Rectal smooth muscle tissue (tissue), 1 donor: ENCODE data around the gene NAPSA.
"Not testable (repeated sequence)": the region's sequence is repeated elsewhere in the genome, so short reads cannot be mapped to it uniquely, and the experiment has no call there.

Experiments used
- H3K27ac ChIP-seq: one replicate; pipeline ENCODE4 v1.7.0; 2013; ENCODE audit warnings: low read depth, low read length, inconsistent platforms
- H3K27me3 ChIP-seq: one replicate; pipeline ENCODE4 v1.7.0; 2013; ENCODE audit warnings: low read length; ENCODE audit not compliant: control insufficient read depth, insufficient read depth
- H3K36me3 ChIP-seq: one replicate; pipeline ENCODE4 v1.7.0; 2013; ENCODE audit warnings: low read length; ENCODE audit not compliant: control insufficient read depth, insufficient read depth
- H3K4me1 ChIP-seq: one replicate; pipeline ENCODE4 v1.7.0; 2013; ENCODE audit warnings: low read length; ENCODE audit not compliant: control insufficient read depth, insufficient read depth
- H3K4me3 ChIP-seq: one replicate; pipeline ENCODE4 v1.7.0; 2013; ENCODE audit warnings: low read length
- H3K9ac ChIP-seq: one replicate; pipeline ENCODE4 v1.7.0; 2013; ENCODE audit warnings: low read length

The NAPSA gene

DNA sequence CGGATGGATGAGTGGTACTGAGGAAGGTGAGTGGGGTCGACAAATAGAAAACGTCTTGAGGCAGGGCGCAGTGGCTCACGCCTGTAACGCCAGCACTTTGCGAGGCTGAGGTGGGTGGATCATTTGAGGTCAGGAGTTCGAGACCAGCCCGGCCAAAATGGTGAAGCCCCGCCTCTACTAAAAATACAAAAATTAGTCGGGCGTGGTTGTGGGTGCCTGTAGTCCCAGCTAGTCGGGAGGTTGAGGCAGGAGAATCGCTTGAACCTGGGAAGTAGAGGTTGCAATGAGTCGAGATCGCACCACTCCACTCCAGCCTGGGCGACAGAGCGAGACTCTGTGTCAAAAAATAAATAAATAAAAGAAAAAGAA lies 35.5 kb downstream of the NAPSA start:
- not testable (repeated sequence) for H3K4me1 ChIP-seq, H3K27ac ChIP-seq, H3K36me3 ChIP-seq, H3K9ac ChIP-seq
- Histone ChIP-seq H3K4me3 (peak overlapping the region; percentile 32), H3K27me3 (peaks cover 34% of the 10 kb centered on the region)

DNA sequence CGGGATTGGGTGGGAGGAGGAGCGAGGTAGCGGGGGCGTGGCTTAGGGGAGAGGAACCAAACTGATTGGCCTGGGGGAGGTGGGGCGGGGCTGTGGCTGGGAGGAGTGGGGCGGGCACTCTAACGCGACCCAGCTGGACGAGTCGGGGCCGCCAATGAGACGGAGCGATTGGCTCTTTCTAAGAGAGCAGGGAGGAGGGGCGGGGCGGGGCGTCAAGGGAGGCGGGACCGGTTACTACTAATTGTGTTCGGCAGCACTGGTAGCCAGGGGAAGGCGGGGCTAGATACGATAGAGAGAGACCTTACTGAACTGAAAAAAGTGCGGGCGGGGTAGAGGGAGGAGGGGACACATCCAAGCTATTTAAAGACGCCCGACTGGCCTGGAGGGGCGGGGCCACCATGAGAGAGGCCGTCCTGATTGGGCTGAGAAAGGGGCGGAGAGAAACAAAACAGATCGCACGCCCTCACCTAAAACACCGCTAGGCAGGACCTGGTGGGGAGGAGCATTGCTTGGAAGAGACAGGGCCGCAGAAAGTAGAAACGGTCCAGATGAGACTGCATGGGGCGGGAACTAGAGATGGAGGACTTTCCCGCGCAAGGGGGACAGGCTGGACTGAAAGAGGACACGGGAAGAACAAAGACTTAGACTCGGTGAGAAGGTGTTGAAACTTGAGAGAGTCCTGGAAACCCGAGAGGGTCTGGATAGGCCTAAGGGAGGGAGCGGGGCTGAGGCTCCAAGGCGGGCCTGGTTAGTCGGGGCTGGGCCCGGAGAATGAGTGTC lies 36.1 kb downstream of the NAPSA start, which contains the start of gene KCNC3:
TSS of gene KCNC3 (minus strand) at position 232 of the 780 bp plus-strand sequence. CDS start 295 bp downstream, outside the sequence.
- no peaks in the 10 kb centered on the region for H3K4me1 ChIP-seq
- peaks cover 34% of the 10 kb centered on the region for H3K27me3 ChIP-seq
- H3K9ac ChIP-seq, result no peak within 1 kb of the TSS
- no peaks in the 10 kb centered on the region for H3K36me3 ChIP-seq
- peak within 1 kb of the TSS; percentile 35 for H3K4me3 ChIP-seq
- H3K27ac ChIP-seq, result no peak within 1 kb of the TSS

- Histone ChIP-seq H3K4me3 (no peak overlapping the region), H3K36me3 (no peaks in the 10 kb centered on the region), H3K4me1 (no peaks in the 10 kb centered on the region), H3K27ac (no peak overlapping the region), H3K9ac (no peak overlapping the region), H3K27me3 (peaks cover 34% of the 10 kb centered on the region)
Measured at GRCh38 chr19:50328873-50329145, 36.6 kb downstream of the NAPSA start.

DNA sequence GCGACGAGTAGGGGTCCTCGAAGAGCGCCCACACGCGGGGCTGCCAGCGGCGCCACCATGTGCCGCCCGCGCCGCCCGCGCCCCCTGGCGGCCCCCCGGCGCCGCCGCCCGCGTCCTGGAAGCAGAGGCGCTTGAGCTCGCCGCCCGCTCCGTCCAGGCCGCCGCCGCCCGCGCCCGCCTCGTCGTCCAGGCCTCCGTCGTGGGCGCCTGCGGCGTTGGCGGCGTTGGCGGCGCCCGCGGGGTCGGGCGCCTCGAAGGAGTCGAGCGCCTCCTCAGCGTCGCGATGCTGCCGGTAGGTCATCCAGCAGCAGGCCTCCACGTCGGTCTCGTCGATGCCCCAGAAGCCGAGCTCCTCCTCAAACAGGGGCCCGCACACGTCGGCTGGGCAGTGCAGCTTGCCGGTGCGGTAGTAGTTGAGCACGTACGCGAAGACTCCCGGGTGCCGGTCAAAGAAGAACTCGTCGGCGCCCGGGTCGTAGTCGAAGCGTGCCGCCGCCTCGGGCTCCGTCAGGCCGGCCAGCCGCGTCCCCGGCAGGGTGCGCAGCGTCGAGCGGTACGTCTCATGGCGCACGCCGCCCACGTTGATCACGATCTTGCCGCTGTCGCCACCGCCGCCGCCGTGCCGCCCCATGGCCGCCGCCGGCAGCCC lies 37.1 kb downstream of the NAPSA start:
- no peaks in the 10 kb centered on the region for H3K36me3 ChIP-seq
- H3K9ac ChIP-seq, result no peak overlapping the region
- H3K4me3 ChIP-seq, result peak overlapping the region; percentile 9
- H3K27me3 ChIP-seq, result peaks cover 34% of the 10 kb centered on the region
- H3K4me1 ChIP-seq, result no peaks in the 10 kb centered on the region
- no peak overlapping the region for H3K27ac ChIP-seq

DNA sequence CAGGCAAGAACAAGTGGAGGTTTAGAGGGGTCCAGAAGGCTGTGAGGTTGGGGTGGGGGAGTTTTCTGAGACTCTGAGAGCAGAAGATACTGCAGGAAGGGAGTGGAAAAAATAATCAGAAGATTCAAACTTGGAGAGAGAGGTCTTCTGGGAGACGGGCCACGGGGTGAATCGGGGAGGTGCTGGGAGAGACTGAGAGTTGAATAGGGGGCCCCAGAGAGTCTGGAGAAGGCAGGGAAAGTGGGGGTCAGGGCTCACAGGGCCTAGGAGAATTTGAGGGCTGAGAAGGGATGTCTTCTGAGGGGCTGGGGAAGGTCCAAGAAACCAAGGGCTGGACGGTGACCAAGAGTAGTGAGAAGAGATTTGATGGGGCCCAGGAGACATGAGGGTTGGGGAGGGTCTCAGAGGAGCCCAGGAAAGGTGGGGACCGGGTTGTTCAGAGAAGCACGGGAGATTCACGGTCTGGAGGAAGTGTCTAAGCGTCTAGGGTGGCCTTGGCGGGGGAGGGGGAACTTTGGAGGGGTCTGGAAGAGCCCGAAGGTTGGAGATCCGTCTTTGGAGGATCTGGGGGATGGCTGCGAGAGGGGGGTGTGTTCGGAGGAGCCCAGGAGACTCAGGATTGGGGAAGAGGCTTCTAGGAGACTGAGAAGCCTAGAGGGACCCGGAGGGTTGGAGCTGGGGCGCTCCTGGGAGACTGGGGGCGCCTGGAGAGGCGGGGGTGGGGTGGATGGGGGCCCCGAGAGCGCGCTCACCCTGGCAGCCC lies 37.8 kb downstream of the NAPSA start:
- no peaks in the 10 kb centered on the region for H3K36me3 ChIP-seq
- no peak overlapping the region for H3K4me3 ChIP-seq
- no peaks in the 10 kb centered on the region for H3K4me1 ChIP-seq
- H3K27ac ChIP-seq, result no peak overlapping the region
- no peak overlapping the region for H3K9ac ChIP-seq
- H3K27me3 ChIP-seq, result peaks cover 34% of the 10 kb centered on the region

GRCh38 chr19:50327013-50327412 lies 38.4 kb downstream of the NAPSA start:
- peaks cover 34% of the 10 kb centered on the region for H3K27me3 ChIP-seq
- no peak overlapping the region for H3K27ac ChIP-seq
- no peak overlapping the region for H3K9ac ChIP-seq
- H3K36me3 ChIP-seq, result no peaks in the 10 kb centered on the region
- H3K4me1 ChIP-seq, result no peaks in the 10 kb centered on the region
- H3K4me3 ChIP-seq, result no peak overlapping the region

GRCh38 chr19:50326101-50326664 lies 39.3 kb downstream of the NAPSA start:
- Histone ChIP-seq H3K27me3 (peaks cover 29% of the 10 kb centered on the region), H3K4me3 (peak overlapping the region; percentile 27), H3K27ac (no peak overlapping the region), H3K4me1 (no peaks in the 10 kb centered on the region), H3K36me3 (no peaks in the 10 kb centered on the region), H3K9ac (no peak overlapping the region)

- H3K27ac ChIP-seq, result no peak overlapping the region
- H3K36me3 ChIP-seq, result no peaks in the 10 kb centered on the region
- H3K27me3 ChIP-seq, result peaks cover 27% of the 10 kb centered on the region
- H3K4me1 ChIP-seq, result no peaks in the 10 kb centered on the region
- peak overlapping the region; percentile 27 for H3K4me3 ChIP-seq
- no peak overlapping the region for H3K9ac ChIP-seq
Measured at GRCh38 chr19:50325310-50326100, 39.9 kb downstream of the NAPSA start.

GRCh38 chr19:50324331-50324730 lies 41.1 kb downstream of the NAPSA start:
- Histone ChIP-seq H3K9ac (no peak overlapping the region), H3K36me3 (no peaks in the 10 kb centered on the region), H3K4me3 (no peak overlapping the region), H3K4me1 (no peaks in the 10 kb centered on the region), H3K27me3 (peaks cover 23% of the 10 kb centered on the region), H3K27ac (no peak overlapping the region)

DNA sequence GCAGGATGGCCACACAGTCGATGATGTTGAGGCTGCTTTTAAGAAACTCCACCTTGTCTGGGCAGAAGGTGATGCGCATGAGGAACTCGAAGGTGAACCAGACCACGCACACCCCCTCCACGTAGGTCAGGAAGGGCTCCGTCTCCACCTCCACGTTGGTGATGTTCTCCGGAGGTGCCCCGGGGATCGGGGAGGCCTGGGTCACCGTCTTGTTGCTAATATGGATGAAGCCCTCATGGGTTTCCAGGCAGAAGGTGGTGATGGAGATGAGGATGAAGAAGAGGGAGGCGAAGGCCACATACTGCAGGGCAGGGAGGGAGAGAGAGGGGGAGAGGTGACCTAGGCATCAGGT lies 41.7 kb downstream of the NAPSA start:
- no peak overlapping the region for H3K4me3 ChIP-seq
- peaks cover 23% of the 10 kb centered on the region for H3K27me3 ChIP-seq
- no peaks in the 10 kb centered on the region for H3K36me3 ChIP-seq
- no peak overlapping the region for H3K9ac ChIP-seq
- no peaks in the 10 kb centered on the region for H3K4me1 ChIP-seq
- H3K27ac ChIP-seq, result no peak overlapping the region

GRCh38 chr19:50322931-50323781 lies 42.3 kb downstream of the NAPSA start:
- Histone ChIP-seq H3K27me3 (peaks cover 20% of the 10 kb centered on the region), H3K27ac (no peak overlapping the region), H3K36me3 (no peaks in the 10 kb centered on the region), H3K4me1 (no peaks in the 10 kb centered on the region), H3K4me3 (no peak overlapping the region), H3K9ac (no peak overlapping the region)
